GM18868 (cell line): ENCODE results near the gene CLCN7.
"Not testable (repeated sequence)": the region's sequence is repeated elsewhere in the genome, so short reads cannot be mapped to it uniquely, and the experiment has no call there.

ENCODE experiments used
- ATAC-seq: cut with Tn5 transposase; IDR thresholded peaks from one replicate; pipeline ENCODE4 v1.9.1; 2021; ENCODE audit warnings: mild to moderate bottlenecking, moderate library complexity; ENCODE audit not compliant: unreplicated experiment

Gene CLCN7

DNA sequence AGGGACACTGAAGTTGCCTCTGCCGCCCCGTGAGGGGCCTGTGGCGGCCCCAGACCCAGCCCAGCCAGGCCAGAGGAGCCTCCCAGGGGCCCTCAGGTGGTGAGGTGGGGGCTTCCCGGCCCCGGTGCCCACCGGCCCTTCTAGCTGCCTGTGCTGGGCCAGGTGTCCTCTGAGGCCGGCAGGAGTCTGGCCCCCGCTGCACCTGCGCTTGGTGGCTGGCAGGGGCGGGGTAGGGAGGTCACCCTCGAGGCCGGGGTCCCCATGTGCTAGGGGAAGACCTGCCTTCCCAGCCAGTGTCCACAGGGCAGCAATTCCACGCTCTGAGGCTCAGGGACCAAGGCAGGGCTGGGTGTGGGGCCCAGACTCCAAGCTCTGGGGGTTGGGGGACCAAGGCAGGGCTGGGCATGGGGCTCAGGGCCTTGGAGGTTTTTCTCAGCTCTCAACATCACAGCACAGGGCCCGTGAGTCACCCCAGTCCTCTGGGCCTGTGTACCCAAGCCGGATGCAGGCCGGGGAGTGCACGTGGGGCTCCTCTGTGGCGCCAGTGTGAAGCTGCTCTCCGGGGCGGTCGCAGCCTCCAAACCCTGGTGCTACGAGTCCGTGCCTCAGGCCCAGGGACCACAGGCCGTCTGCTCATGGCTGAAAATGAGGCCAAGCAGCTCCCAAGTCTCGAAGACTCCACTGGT, 29.2 kb downstream of the CLCN7 start:
- ATAC-seq: no peak

- ATAC-seq: no peak
Observed at GRCh38 chr16:1444730-1445517, 29.9 kb downstream of the CLCN7 start.

DNA sequence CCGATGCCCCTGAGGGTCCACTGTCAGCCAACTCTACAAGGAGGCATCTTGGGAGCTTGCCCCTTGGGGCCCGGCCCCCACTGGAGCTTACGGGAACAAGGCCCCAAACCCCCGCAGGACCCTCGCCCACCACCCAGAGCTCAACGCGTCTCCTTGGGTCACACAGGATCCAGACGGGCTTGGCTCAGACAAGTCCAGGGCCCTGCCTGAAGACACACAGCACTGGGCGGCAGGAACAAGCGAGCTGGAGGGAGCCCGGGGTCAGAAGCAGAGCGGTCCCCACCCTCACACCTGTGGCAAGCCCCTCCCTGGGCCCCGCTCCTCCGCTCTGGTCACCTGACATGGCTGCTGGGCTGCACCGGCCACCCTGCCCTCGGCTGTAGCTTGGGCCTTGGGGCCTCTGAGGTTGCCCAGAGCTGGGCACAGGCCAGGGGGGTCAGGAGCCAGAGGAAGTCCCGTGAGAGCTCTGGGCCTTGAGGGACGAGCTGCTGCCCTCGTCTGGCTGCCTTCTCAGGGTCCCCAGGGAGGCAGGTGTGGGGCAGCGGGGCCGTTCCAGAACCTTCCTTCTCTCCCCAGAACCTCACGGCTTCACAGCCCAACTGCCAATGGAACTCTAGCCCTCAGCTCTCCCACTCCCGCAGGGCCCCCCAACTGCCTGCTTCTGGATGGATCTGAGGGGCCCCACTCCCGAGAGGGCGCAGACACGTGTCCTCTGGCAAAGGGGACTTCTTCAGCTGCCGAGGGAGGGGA, 30.7 kb downstream of the CLCN7 start, which contains the start of gene CCDC154:
Gene CCDC154 (minus strand): TSS at position 577 of the 750 bp plus-strand sequence. CDS start 234 bp downstream, at position 343.
- no peak for ATAC-seq

DNA sequence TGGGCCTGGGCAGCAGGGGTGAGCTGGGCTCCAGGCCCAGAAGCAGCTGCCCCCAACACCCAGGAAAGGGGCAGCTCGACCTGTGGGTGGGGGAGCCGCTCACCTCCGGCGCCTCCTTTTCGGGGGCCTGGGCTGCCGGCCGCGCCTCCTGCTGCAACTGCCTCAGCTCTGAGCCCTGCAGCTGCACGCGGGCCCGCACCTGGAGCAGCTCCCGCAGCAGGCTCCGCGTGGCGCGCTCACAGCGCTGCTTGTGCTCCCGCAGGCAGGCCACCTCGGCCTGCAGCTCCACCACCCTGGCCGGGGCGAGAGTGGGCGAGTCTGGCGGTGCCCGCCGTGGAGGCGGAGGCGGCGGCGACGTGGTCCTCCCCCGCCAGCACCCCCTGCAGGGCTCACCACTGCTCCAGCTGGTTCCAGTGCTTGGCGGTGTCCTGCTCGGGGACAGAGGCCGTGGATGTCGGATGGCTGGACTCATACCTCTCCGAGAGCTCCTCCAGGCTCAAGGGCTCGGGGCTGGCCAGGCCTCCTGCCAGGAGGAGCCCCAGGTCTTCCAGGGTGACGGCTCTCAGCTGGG, 31.3 kb downstream of the CLCN7 start:
- ATAC-seq: no peak

DNA sequence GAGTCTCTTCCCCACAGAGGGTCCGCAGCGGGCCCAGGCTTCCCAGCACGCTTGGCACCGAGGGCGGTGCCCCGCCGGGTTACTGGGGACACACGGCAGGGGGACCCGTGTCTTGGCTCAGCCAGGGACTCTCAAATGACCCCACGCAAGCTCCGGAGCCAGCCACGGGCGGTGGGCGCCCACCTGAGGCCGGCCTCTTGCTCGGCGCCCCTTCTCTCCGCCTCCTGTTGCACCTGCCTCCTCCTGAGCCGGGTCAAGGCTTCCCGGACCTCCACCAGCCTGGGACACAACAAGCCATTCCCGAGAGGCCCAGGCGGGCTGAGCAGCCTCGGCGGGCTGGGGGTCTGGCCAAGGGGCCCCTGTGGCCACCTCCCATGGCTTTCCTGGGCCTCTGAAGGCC, 32.1 kb downstream of the CLCN7 start:
- no peak for ATAC-seq

- no peak for ATAC-seq
Observed at GRCh38 chr16:1441391-1441829, 33.4 kb downstream of the CLCN7 start.

DNA sequence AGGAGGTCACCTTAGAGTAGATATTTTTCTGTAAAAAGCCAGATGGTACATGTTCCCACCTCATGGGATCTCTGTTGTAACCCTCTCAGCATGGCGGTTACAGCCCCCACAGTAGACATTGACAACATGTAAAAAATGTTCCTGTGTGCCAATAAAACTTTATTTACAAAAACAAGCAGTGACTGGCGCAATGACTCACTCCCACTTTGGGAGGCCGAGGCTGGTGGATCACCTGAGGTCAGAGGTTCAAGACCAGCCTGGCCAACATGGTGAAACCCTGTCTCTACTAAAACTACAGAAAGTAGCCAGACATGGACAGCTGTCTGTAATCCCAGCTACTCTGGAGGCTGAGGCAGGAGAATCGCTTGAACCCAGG, 35.1 kb downstream of the CLCN7 start:
- ATAC-seq: not testable (repeated sequence)

- ATAC-seq: no peak
Observed at GRCh38 chr16:1439058-1439698, 35.6 kb downstream of the CLCN7 start.

DNA sequence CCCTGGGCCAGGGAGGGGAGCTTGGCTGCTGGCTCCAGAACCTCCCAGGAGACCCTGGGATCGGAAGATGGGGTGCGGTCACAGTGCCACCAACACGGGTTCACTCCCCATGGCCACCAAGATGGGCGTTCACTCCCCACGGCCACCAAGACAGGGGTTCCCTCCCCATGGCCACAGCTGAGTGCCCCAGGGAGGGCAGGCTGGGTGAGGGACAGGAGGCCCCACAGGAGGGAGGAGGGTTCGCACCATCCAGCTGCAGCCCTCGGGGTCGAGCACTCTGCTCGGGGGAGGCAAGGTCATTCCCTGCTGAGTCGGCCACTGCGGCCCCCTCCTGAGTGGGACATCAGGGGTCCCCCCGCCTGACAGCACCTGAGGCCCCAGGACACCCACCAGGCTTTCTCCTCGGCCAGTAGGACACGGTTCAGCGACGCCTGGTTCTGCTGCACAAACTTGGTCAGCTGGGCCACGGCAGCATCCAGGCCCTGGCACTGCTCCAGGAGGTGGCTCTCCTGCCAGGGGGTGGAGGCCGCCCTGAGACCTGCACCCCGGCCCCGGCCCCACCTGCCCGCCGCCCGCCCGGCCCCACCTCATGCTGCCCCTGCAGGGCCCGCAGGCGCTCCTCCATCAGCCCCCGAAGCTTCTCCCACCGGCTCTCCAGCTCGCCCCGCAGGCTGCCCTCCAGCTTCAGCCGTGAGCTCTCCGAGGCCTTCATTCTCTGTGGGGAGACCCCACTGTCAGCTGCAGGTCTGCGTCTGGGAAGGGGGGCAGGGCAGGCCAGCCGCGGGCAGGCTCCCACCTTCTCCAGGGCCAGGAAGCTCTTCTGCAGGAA, 36.4 kb downstream of the CLCN7 start:
- no peak for ATAC-seq

GRCh38 chr16:1437606-1438005, 37.2 kb downstream of the CLCN7 start:
- no peak for ATAC-seq

GRCh38 chr16:1436731-1437355, 38.0 kb downstream of the CLCN7 start:
- ATAC-seq: no peak

- no peak for ATAC-seq
Observed at GRCh38 chr16:1435921-1436697, 38.7 kb downstream of the CLCN7 start.

GRCh38 chr16:1434644-1435592, 39.9 kb downstream of the CLCN7 start:
- no peak for ATAC-seq

- no peak for ATAC-seq
Observed at GRCh38 chr16:1433756-1434155, 41.1 kb downstream of the CLCN7 start.

GRCh38 chr16:1433263-1433560, 41.6 kb downstream of the CLCN7 start:
- ATAC-seq: no peak

DNA sequence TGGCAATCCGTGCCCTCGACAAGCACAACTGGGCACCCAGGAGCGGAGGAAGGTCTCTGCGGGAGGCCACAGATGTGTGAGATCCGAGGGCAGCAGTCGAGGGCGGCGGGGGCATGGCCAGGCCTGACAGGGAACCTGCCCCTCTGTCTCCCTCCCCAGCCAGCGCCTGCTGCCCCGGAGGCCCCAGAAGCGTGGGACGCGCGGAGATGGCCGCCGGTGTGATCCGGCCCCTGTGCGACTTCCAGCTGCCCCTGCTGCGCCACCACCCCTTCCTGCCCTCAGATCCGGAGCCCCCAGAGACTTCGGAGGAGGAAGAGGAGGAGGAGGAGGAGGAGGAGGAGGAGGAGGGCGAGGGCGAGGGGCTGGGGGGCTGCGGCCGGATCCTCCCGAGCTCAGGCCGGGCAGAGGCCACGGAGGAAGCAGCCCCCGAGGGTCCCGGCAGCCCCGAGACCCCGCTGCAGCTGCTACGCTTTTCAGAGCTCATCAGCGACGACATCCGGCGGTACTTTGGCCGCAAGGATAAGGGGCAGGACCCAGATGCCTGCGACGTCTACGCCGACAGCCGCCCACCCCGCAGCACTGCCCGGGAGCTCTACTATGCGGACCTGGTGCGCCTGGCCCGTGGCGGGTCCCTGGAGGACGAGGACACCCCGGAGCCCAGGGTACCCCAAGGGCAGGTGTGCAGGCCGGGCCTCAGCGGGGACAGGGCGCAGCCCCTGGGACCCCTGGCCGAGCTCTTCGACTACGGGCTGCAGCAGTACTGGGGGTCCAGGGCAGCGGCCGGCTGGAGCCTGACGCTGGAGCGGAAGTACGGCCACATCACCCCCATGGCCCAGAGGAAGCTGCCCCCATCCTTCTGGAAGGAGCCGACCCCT, 42.2 kb downstream of the CLCN7 start:
- no peak for ATAC-seq
